Esophagus muscularis mucosa (tissue), 3 donors: ENCODE data around the gene MTCL1.

Experiments
- POLR2A ChIP-seq: fragments of 450-650 bp; IDR thresholded peaks from one replicate; pipeline ENCODE4 v1.6.1; 2017; ENCODE audit warnings: antibody characterized with exemption, moderate library complexity, mild to moderate bottlenecking, low read depth
- POLR2AphosphoS5 ChIP-seq, 2 donors: sonication (generic); formaldehyde crosslinking; IDR thresholded peaks; one replicate each; pipeline ENCODE4 v1.6.1; 2017; ENCODE audit warnings: antibody characterized with exemption in 2 of 2
- TF ChIP-seq, protein P1 (sequence below), 3 experiments: fragments of 200-600 bp in 2 of 3; fragments of 450-650 bp in 1 of 3; sonication (generic) in 2 of 3; IDR thresholded peaks; one replicate each; pipeline ENCODE4 v1.5.1; 2017 to 2019; ENCODE audit warnings: antibody characterized with exemption in 3 of 3, mild to moderate bottlenecking in 2 of 3, moderate library complexity in 1 of 3

DNA sequence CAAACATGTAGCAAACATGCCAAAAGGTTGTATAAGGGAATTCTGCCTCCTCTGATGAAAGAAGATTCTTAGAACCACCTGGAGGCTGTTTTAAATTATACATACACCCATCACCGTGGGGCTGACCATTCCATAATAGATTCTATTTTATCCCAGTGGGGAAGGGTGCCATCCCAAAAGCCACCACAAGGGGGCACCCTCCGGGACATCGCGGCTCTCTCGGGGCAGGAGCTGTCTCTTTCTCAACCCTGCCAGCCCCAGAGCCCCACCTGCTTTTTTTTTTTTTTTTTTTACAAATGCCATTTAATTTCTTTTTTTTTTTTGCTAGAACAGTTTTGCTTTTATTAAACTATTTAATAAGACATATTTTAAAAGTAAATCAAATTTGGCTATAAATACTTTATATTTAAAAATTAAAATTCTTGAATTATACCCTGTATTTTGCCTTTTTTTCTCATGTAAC is 8.6 kb upstream of the MTCL1 start:
- TF ChIP-seq, protein P1, sequence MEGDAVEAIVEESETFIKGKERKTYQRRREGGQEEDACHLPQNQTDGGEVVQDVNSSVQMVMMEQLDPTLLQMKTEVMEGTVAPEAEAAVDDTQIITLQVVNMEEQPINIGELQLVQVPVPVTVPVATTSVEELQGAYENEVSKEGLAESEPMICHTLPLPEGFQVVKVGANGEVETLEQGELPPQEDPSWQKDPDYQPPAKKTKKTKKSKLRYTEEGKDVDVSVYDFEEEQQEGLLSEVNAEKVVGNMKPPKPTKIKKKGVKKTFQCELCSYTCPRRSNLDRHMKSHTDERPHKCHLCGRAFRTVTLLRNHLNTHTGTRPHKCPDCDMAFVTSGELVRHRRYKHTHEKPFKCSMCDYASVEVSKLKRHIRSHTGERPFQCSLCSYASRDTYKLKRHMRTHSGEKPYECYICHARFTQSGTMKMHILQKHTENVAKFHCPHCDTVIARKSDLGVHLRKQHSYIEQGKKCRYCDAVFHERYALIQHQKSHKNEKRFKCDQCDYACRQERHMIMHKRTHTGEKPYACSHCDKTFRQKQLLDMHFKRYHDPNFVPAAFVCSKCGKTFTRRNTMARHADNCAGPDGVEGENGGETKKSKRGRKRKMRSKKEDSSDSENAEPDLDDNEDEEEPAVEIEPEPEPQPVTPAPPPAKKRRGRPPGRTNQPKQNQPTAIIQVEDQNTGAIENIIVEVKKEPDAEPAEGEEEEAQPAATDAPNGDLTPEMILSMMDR (IDR thresholded peaks at IDR 0.05), result peak; percentile 89 to 93 (median 92)
- TF ChIP-seq POLR2A (no peak), POLR2AphosphoS5 (IDR thresholded peaks at IDR 0.05) (peak in 1 of 2 donors; percentile 23)
